IMR-90 (cell line): ENCODE measurements around the gene FTO. TPM values are rescaled to one million over a fixed set of nuclear protein-coding genes. Genes with fewer than 3 reads are reported as not detected.

Source experiments
- ATAC-seq: fragments of 200-7000 bp; cut with Tn5 transposase; 2 replicates; pipeline ENCODE4 v1.9.1; 2020; ENCODE audit warnings: low read depth, mild to moderate bottlenecking, moderate library complexity
- BruUV-seq: library from RNA; stranded (reverse); fragments of 400-500 nt; replicated peaks from 2 replicates; lab custom pipeline; 2021; lab: Mats Ljungman, UMichigan
- CTCF ChIA-PET: fragments of 300-600 bp; formaldehyde crosslinking; extraction: SDS; loops from one replicate; lab custom pipeline; 2021; ENCODE audit warnings: antibody characterized with exemption; lab: Yijun Ruan, JAX
- POLR2A ChIA-PET: fragments of 300-600 bp; sonication (Branson Sonifier 250); formaldehyde crosslinking; loops from one replicate; lab custom pipeline; 2022; ENCODE audit warnings: antibody characterized with exemption; ENCODE audit not compliant: unreplicated experiment; lab: Charles Lee
- DNase-seq: peaks from one replicate; pipeline ENCODE4 v3.0.0; 2013
- H2AFZ ChIP-seq: replicated peaks from 2 replicates; pipeline ENCODE3; 2013; ENCODE audit warnings: low read length, mild to moderate bottlenecking; ENCODE audit not compliant: poor library complexity
- H2AK5ac ChIP-seq: 2 replicates; pipeline ENCODE4 v1.6.1; 2013; ENCODE audit warnings: low read depth, low read length, inconsistent platforms
- H2AK9ac ChIP-seq: replicated peaks from 2 replicates; pipeline ENCODE3; 2013; ENCODE audit warnings: mild to moderate bottlenecking, low read depth, low read length, moderate library complexity; ENCODE audit not compliant: poor library complexity
- H2BK120ac ChIP-seq: 2 replicates; pipeline ENCODE4 v1.6.1; 2013; ENCODE audit warnings: low read depth, low read length, inconsistent platforms
- H2BK15ac ChIP-seq: 3 replicates; pipeline ENCODE4 v1.6.1; 2013; ENCODE audit warnings: low read depth, low read length, inconsistent platforms
- H2BK20ac ChIP-seq: 2 replicates; pipeline ENCODE4 v1.6.1; 2013; ENCODE audit warnings: low read depth, mild to moderate bottlenecking, inconsistent platforms, low read length, moderate library complexity
- H2BK5ac ChIP-seq: 2 replicates; pipeline ENCODE4 v1.6.1; 2013; ENCODE audit warnings: mild to moderate bottlenecking, low read depth, low read length, inconsistent platforms; ENCODE audit not compliant: poor library complexity, severe bottlenecking
- H3K14ac ChIP-seq: replicated peaks from 2 replicates; pipeline ENCODE4 v1.6.1; 2013; ENCODE audit warnings: low read depth, low read length, inconsistent platforms
- H3K18ac ChIP-seq: 2 replicates; pipeline ENCODE4 v1.6.1; 2013; ENCODE audit warnings: low read depth, low read length, control low read depth
- H3K23ac ChIP-seq: 2 replicates; pipeline ENCODE4 v1.6.1; 2013; ENCODE audit warnings: low read depth, low read length, inconsistent platforms
- H3K27ac ChIP-seq: 2 replicates; pipeline ENCODE4 v1.5.1; 2013; ENCODE audit warnings: mild to moderate bottlenecking, control low read depth, low read length; ENCODE audit not compliant: insufficient read depth
- H3K27me3 ChIP-seq: 2 replicates; pipeline ENCODE4 v1.6.1; 2013; ENCODE audit warnings: low read length; ENCODE audit not compliant: control insufficient read depth, insufficient read depth
- H3K36me3 ChIP-seq: 2 replicates; pipeline ENCODE4 v1.6.1; 2013; ENCODE audit warnings: low read length, mixed read lengths; ENCODE audit not compliant: control insufficient read depth, insufficient read depth
- H3K4ac ChIP-seq: 2 replicates; pipeline ENCODE4 v1.6.1; 2013; ENCODE audit warnings: low read depth, low read length, inconsistent platforms
- H3K4me1 ChIP-seq: 2 replicates; pipeline ENCODE4 v1.6.1; 2013; ENCODE audit warnings: low read length, mixed read lengths; ENCODE audit not compliant: control insufficient read depth, insufficient read depth
- H3K4me2 ChIP-seq: 2 replicates; pipeline ENCODE4 v1.6.1; 2013; ENCODE audit warnings: low read depth, mild to moderate bottlenecking, control low read depth, low read length, moderate library complexity
- H3K4me3 ChIP-seq: 2 replicates; pipeline ENCODE4 v1.5.1; 2013; ENCODE audit warnings: low read depth, mild to moderate bottlenecking, control low read depth, low read length, moderate library complexity; ENCODE audit not compliant: insufficient read depth
- H3K56ac ChIP-seq: 2 replicates; pipeline ENCODE4 v1.6.1; 2013; ENCODE audit warnings: low read length, inconsistent platforms; ENCODE audit not compliant: insufficient read depth; ENCODE audit errors: extremely low read depth
- H3K79me1 ChIP-seq, 2 experiments: 2 replicates each; pipeline ENCODE4 v1.6.1; 2013; ENCODE audit warnings: low read length in 2 of 2, inconsistent platforms in 1 of 2, low read depth in 1 of 2
- H3K9ac ChIP-seq: 2 replicates; pipeline ENCODE4 v1.6.1; 2013; ENCODE audit warnings: low read depth, low read length, control low read depth
- H3K9me1 ChIP-seq: 2 replicates; pipeline ENCODE4 v1.6.1; 2013; ENCODE audit warnings: low read length, inconsistent platforms; ENCODE audit not compliant: insufficient read depth
- H3K9me3 ChIP-seq: 2 replicates; pipeline ENCODE4 v1.6.1; 2013; ENCODE audit warnings: low read length; ENCODE audit not compliant: control insufficient read depth, insufficient read depth
- H4K20me1 ChIP-seq: 2 replicates; pipeline ENCODE4 v1.6.1; 2013; ENCODE audit warnings: low read length, inconsistent platforms; ENCODE audit not compliant: insufficient read depth
- H4K5ac ChIP-seq: 2 replicates; pipeline ENCODE4 v1.6.1; 2013; ENCODE audit warnings: mild to moderate bottlenecking, low read depth, low read length, control low read depth
- H4K8ac ChIP-seq, 2 experiments: 2 replicates each; pipeline ENCODE4 v1.6.1; 2013; ENCODE audit warnings: low read depth in 2 of 2, low read length in 2 of 2, control low read depth in 1 of 2, inconsistent platforms in 1 of 2
- H4K91ac ChIP-seq: 2 replicates; pipeline ENCODE4 v1.6.1; 2013; ENCODE audit warnings: low read depth, low read length, inconsistent platforms; ENCODE audit not compliant: insufficient read depth
- BHLHE40 ChIP-seq: fragments of 150-350 bp; IDR thresholded peaks from 2 replicates; pipeline ENCODE4 v1.6.1; 2016; ENCODE audit warnings: mild to moderate bottlenecking, low read depth, low read length
- CEBPB ChIP-seq: IDR thresholded peaks from 2 replicates; pipeline ENCODE4 v1.6.1; 2012; ENCODE audit warnings: low read depth, low read length, improper control_type of control experiment
- CHD1 ChIP-seq: IDR thresholded peaks from 2 replicates; pipeline ENCODE4 v1.6.1; 2012; ENCODE audit warnings: low read depth, low read length, improper control_type of control experiment
- FOS ChIP-seq: fragments of 150-350 bp; IDR thresholded peaks from 2 replicates; pipeline ENCODE4 v1.6.1; 2016; ENCODE audit warnings: low read depth, low read length
- NFE2L2 ChIP-seq: fragments of 150-350 bp; IDR thresholded peaks from 2 replicates; pipeline ENCODE4 v1.6.1; 2016; ENCODE audit warnings: low read depth, mild to moderate bottlenecking, low read length
- POLR2A ChIP-seq: IDR thresholded peaks from 2 replicates; pipeline ENCODE4 v1.6.1; 2012; ENCODE audit warnings: mild to moderate bottlenecking, low read depth, low read length
- RAD21 ChIP-seq: IDR thresholded peaks from 2 replicates; pipeline ENCODE4 v1.6.1; 2012; ENCODE audit warnings: low read length, improper control_type of control experiment
- RCOR1 ChIP-seq: IDR thresholded peaks from 2 replicates; pipeline ENCODE4 v1.6.1; 2012; ENCODE audit warnings: mild to moderate bottlenecking, low read length, improper control_type of control experiment; ENCODE audit not compliant: insufficient replicate concordance
- RFX5 ChIP-seq: IDR thresholded peaks from 2 replicates; pipeline ENCODE4 v1.8.0; 2012; ENCODE audit warnings: low read depth, mild to moderate bottlenecking, low read length, moderate library complexity
- SMC3 ChIP-seq: fragments of 150-350 bp; IDR thresholded peaks from 2 replicates; pipeline ENCODE4 v1.6.1; 2016; ENCODE audit warnings: low read depth, mild to moderate bottlenecking, antibody characterized with exemption, low read length, moderate library complexity
- WGBS, 2 experiments: methylation state at CpG; one replicate each; pipeline versions ENCODE4 v1.1.5 to v1.1.7; 2013; ENCODE audit warnings: missing lambda C conversion rate in 2 of 2; ENCODE audit not compliant: insufficient read length in 1 of 2; ENCODE audit errors: extremely low coverage in 2 of 2; 5-methylcytosine and 5-hydroxymethylcytosine counted together
- dilution Hi-C: fragments of 300-500 bp; cut with HindIII; formaldehyde crosslinking; loops from one replicate; pipeline ENCODE4 v1.14.3; 2018; ENCODE audit warnings: low sequenced_read_pairs; ENCODE audit not compliant: unreplicated experiment
- in situ Hi-C: fragments of 300-500 bp; cut with MboI; formaldehyde crosslinking; loops from 3 replicates; pipeline ENCODE4 v1.14.3; 2019; ENCODE audit warnings: low sequenced_read_pairs, inconsistent platforms, mixed read lengths
- intact Hi-C: fragments of 100-400 bp; cut with micrococcal nuclease; formaldehyde crosslinking; loops from 2 replicates; pipeline ENCODE4 v1.10.0; 2022
- polyA plus RNA-seq, 3 experiments: library from polyadenylated mRNA; depleted of rRNA; stranded (reverse); fragments of >200 nt; gene quantifications; 2 replicates each; pipeline ENCODE4 v1.2.3, GENCODE V29; 2012; ENCODE audit warnings: low replicate concordance in 1 of 3
- total RNA-seq: library from RNA; depleted of rRNA; stranded (reverse); fragments of >200 nt; gene quantifications from 2 replicates; pipeline ENCODE4 v1.2.3, GENCODE V29; 2012
- TF ChIP-seq, protein P1 (sequence below): conservative IDR thresholded peaks from 2 replicates; pipeline ENCODE4 v1.5.1; 2012; ENCODE audit warnings: mild to moderate bottlenecking, low read depth, low read length, improper control_type of control experiment
- TF ChIP-seq, protein P2 (sequence below): fragments of 150-350 bp; IDR thresholded peaks from 2 replicates; pipeline ENCODE4 v1.6.1; 2017; ENCODE audit warnings: mild to moderate bottlenecking, antibody characterized with exemption, low read length, low read depth

The FTO gene
- total and polyA plus RNA-seq, 2 of the 4 experiments (the other 2 are of a cell fraction): 70.3 to 132 TPM

- Histone ChIP-seq H2BK15ac (no peak overlapping the region), H3K9ac (no peak overlapping the region), H3K23ac (no peak overlapping the region), H3K4me1 (peaks cover 2% of the 10 kb centered on the region; the same call in 1 of the 2 replicates), H3K79me1 (peaks cover 0 to 5% of the 10 kb centered on the region in 2 experiments; a peak in 2 of 4 replicates), H4K20me1 (no peaks in the 10 kb centered on the region), H3K27ac (no peak overlapping the region), H4K5ac (no peak overlapping the region), H3K9me3 (no peaks in the 10 kb centered on the region), H3K36me3 (no peaks in the 10 kb centered on the region), H4K8ac (no peak overlapping the region), H2AK9ac (no peak overlapping the region), H3K4ac (no peak overlapping the region), H3K9me1 (no peaks in the 10 kb centered on the region), H2BK20ac (no peak overlapping the region), H3K4me3 (no peak overlapping the region), H2BK120ac (no peak overlapping the region), H3K4me2 (no peak overlapping the region), H3K27me3 (no peaks in the 10 kb centered on the region), H3K14ac (no peak overlapping the region), H2BK5ac (no peak overlapping the region), H3K56ac (no peak overlapping the region), H4K91ac (no peak overlapping the region), H2AFZ (no peak overlapping the region), H2AK5ac (no peak overlapping the region), H3K18ac (no peak overlapping the region)
- in situ Hi-C loops: no loop called here
- DNase-seq: no peak
- 96% methylated on average over 4 of the region's 5 CpGs; no CpG with 5 or more reads in 1 of the 2 experiments for WGBS, 2 experiments
- BruUV-seq: no TSS peak
- ChIA-PET CTCF (no interaction called here), POLR2A (interaction anchor here (0.6 kb wide), 1 partner anchor 282 kb away, joined by 3 read pairs; no protein-coding TSS in a partner anchor)
- dilution Hi-C loops: no loop called here
- ATAC-seq: no peak
- intact Hi-C loops: no loop called here
- no peak for TF ChIP-seq POLR2A
- no peak for TF ChIP-seq FOS
- TF ChIP-seq NFE2L2: no peak
- no peak for TF ChIP-seq CHD1
- no peak for TF ChIP-seq RCOR1
- TF ChIP-seq RFX5: no peak
- TF ChIP-seq, protein P1, sequence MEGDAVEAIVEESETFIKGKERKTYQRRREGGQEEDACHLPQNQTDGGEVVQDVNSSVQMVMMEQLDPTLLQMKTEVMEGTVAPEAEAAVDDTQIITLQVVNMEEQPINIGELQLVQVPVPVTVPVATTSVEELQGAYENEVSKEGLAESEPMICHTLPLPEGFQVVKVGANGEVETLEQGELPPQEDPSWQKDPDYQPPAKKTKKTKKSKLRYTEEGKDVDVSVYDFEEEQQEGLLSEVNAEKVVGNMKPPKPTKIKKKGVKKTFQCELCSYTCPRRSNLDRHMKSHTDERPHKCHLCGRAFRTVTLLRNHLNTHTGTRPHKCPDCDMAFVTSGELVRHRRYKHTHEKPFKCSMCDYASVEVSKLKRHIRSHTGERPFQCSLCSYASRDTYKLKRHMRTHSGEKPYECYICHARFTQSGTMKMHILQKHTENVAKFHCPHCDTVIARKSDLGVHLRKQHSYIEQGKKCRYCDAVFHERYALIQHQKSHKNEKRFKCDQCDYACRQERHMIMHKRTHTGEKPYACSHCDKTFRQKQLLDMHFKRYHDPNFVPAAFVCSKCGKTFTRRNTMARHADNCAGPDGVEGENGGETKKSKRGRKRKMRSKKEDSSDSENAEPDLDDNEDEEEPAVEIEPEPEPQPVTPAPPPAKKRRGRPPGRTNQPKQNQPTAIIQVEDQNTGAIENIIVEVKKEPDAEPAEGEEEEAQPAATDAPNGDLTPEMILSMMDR: no peak
- no peak for TF ChIP-seq RAD21
- TF ChIP-seq, protein P2, sequence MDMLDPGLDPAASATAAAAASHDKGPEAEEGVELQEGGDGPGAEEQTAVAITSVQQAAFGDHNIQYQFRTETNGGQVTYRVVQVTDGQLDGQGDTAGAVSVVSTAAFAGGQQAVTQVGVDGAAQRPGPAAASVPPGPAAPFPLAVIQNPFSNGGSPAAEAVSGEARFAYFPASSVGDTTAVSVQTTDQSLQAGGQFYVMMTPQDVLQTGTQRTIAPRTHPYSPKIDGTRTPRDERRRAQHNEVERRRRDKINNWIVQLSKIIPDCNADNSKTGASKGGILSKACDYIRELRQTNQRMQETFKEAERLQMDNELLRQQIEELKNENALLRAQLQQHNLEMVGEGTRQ: no peak
- no peak for TF ChIP-seq CEBPB
- TF ChIP-seq BHLHE40: no peak
- TF ChIP-seq SMC3: no peak
Observed at GRCh38 chr16:53998024-53998810, 294.3 kb downstream of the FTO start.
